ENCODE data around the gene RNU1-4.
A peak's percentile ranks its signal among the peaks of the same experiment; 100 is the strongest.
"Not testable (repeated sequence)": the region's sequence is repeated elsewhere in the genome, so short reads cannot be mapped to it uniquely, and the experiment has no call there.

RNU1-4 gene

GRCh38 chr1:16732254-16732896, 7.9 kb upstream of the RNU1-4 start:
- not testable (repeated sequence) for DNase-seq

GRCh38 chr1:16741230-16741629, 914 bp downstream of the RNU1-4 start:
- DNase-seq = not testable (repeated sequence)

- DNase-seq = not testable (repeated sequence)
These were observed 7.3 kb downstream of the RNU1-4 start for GRCh38 chr1:16747660-16748059.

- not testable (repeated sequence) for DNase-seq
These were observed 8.4 kb downstream of the RNU1-4 start for GRCh38 chr1:16748710-16749109.

- DNase-seq = not testable (repeated sequence)
These were observed 9.9 kb downstream of the RNU1-4 start for GRCh38 chr1:16749910-16750888.

- DNase-seq = not testable (repeated sequence)
These were observed 12.5 kb downstream of the RNU1-4 start for GRCh38 chr1:16752770-16753169.

- DNase-seq = not testable (repeated sequence)
These were observed 15.1 kb downstream of the RNU1-4 start for GRCh38 chr1:16755385-16755784.

GRCh38 chr1:16755932-16756331, 15.6 kb downstream of the RNU1-4 start:
- DNase-seq = not testable (repeated sequence)

- DNase-seq = not testable (repeated sequence)
These were observed 17.3 kb downstream of the RNU1-4 start for GRCh38 chr1:16757574-16757973.

- not testable (repeated sequence) for DNase-seq
These were observed 17.7 kb downstream of the RNU1-4 start for GRCh38 chr1:16758060-16758459.

- not testable (repeated sequence) for DNase-seq
These were observed 18.8 kb downstream of the RNU1-4 start for GRCh38 chr1:16759041-16759493.

- not testable (repeated sequence) for DNase-seq
These were observed 19.5 kb downstream of the RNU1-4 start for GRCh38 chr1:16759650-16760455.

GRCh38 chr1:16760456-16760765, 20.1 kb downstream of the RNU1-4 start:
- not testable (repeated sequence) for DNase-seq

- not testable (repeated sequence) for DNase-seq
These were observed 20.5 kb downstream of the RNU1-4 start for GRCh38 chr1:16760801-16761200.

GRCh38 chr1:16764248-16764819, 24.0 kb downstream of the RNU1-4 start:
- not testable (repeated sequence) for DNase-seq

- DNase-seq = peak; percentile 24
These were observed 24.7 kb downstream of the RNU1-4 start for GRCh38 chr1:16764820-16765655.

GRCh38 chr1:16765731-16766605, 25.7 kb downstream of the RNU1-4 start:
- DNase-seq = peak; percentile 66

GRCh38 chr1:16766689-16767256, 26.5 kb downstream of the RNU1-4 start:
- DNase-seq = peak; percentile 17

- DNase-seq = peak; percentile 67
These were observed 29.9 kb downstream of the RNU1-4 start for GRCh38 chr1:16770139-16770759.

Measured in left hindlimb (tissue), 1 donor.